ENCODE results near the gene ARPC1A.
"Not testable (repeated sequence)": the region's sequence is repeated elsewhere in the genome, so short reads cannot be mapped to it uniquely, and the experiment has no call there.

The ARPC1A gene

GRCh38 chr7:99325592-99326407 is at the start of gene ARPC1A:
Gene ARPC1A (plus strand): TSS chr7:99325898. CDS start chr7:99333354, 7,456 bp downstream.
- DNase-seq (ENCODE audit: low read depth in 2 of 2): peak; percentile 81 to 83

- DNase-seq (ENCODE audit: low read depth in 2 of 2): no peak
Measured at GRCh38 chr7:99278180-99278579, 47.5 kb upstream of the ARPC1A start.

- DNase-seq (ENCODE audit: low read depth in 2 of 2): not testable (repeated sequence)
Measured at GRCh38 chr7:99284165-99284564, 41.5 kb upstream of the ARPC1A start.

GRCh38 chr7:99287779-99288534 is 37.7 kb upstream of the ARPC1A start:
- no peak for DNase-seq (ENCODE audit: low read depth in 2 of 2)

DNA sequence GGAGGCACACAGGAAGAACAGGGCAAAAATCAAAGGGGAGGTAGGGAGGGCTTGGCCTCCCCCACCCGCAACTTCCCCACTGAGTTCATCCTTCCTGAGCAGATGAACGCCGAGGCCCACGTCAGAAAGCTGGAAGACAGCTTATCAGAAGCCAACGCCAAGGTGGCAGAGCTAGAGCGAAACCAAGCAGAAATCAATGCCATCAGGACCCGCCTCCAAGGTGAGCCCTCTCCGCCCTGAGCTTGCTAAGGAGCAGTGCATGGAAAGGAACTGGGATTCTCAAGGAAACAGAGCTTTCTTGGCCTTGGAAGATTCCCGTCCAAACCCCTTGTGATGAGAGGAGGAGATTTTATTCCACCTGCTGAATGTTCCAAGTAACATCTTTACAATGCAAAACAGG is 36.5 kb upstream of the ARPC1A start:
- DNase-seq (ENCODE audit: low read depth in 2 of 2): no peak

DNA sequence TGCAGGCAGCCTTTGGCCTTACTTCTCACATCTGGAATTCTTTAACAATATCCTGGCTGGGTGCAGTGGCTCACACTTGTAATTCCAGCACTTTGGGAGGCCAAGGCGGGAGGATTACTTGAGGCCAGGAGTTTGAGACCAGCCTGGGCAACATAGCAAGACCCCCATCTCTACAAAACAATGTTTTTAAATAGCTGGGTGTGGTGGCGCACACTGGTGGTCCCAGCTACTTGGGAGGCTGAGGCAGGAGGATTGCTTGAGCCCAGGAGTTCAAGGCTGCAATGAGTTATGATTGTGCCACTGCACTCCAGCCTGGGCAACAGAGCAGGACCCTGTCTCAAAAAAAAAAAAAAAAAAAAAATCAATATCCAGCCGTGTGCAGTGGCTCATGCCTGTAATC is 35.5 kb upstream of the ARPC1A start:
- not testable (repeated sequence) for DNase-seq (ENCODE audit: low read depth in 2 of 2)

DNA sequence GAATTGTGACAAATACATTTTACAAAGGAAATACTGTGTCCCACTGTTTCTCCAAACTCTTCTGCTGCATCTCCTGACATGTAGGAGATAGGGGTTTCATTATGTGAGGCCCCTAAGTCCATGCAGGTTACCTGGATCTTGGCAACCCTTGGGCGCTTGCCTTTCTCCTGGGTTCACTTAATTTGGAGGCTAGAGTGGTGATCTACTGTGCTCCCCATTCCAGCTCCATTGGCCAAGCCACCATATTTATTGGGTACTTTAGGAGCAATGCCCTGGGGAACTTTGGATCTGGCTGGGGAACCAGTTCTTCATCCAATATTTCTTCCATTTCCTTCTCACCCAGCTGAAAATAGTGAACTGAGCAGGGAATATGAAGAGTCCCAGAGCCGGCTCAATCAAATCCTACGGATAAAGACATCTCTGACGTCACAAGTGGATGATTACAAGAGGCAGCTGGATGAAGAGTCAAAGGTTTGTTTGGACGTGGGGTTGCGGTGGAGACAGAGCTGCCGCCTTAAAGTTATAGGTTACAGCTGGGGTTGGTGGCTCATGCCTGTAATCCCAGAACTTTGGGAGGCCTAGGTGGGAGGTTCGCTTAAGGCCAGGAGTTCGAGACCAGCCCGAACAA is 34.6 kb upstream of the ARPC1A start:
- no peak for DNase-seq (ENCODE audit: low read depth in 2 of 2)

DNA sequence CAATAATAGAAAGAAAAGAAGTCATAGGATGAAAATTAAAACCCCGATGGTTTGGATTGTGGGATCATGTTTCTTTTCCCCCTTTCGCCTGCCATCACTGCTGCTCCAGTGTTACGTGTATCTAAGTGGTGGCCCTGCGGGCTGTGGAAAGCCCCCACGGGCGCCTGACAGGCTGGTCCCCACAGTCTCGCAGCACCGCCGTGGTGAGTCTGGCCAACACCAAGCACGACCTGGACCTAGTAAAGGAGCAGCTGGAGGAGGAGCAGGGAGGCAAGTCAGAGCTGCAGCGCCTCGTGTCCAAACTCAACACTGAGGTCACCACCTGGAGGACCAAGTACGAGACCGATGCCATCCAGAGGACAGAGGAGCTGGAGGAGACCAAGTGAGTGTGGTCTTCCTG is 33.6 kb upstream of the ARPC1A start:
- DNase-seq (ENCODE audit: low read depth in 2 of 2): no peak

DNA sequence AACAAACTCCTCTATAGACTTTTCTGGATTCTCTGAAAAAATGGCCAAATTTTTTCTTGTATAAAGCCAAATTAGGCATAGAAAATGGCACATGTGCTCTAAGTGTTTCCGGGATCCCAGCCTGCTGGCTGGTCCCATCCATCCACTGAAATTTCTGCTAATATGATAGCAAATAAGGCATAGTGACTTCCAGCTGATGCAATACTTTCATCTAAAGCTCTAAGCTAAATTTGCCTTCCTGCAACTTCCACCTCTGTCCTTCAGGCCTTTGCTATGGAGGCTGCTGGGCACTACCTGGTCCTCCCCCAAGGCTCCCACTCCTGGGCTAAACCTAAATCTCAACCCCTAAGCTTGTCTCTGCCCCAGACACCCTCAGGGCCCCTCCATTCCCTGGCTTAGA is 32.5 kb upstream of the ARPC1A start:
- DNase-seq (ENCODE audit: low read depth in 2 of 2): no peak

- no peak for DNase-seq (ENCODE audit: low read depth in 2 of 2)
Measured at GRCh38 chr7:99293650-99294049, 32.0 kb upstream of the ARPC1A start.

DNA sequence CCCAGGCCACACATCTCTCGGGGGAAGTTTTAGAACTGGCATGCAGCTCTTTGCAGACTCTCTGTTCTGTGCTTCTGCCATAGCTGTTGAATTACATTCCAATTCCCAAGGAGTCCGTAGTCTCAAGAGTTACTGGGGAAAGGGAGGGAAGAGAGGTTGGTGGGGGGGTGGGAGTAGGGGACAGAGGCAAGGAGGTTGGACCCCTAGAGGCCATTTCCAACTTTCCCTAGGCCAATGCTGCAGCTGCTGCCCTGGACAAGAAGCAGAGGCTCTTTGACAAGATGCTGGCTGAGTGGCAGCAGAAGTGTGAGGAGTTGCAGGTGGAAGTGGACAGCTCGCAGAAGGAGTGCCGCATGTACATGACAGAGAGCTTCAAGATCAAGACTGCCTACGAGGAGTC is 29.2 kb upstream of the ARPC1A start:
- no peak for DNase-seq (ENCODE audit: low read depth in 2 of 2)

GRCh38 chr7:99301496-99301895 is 24.2 kb upstream of the ARPC1A start:
- DNase-seq (ENCODE audit: low read depth in 2 of 2): no peak

DNA sequence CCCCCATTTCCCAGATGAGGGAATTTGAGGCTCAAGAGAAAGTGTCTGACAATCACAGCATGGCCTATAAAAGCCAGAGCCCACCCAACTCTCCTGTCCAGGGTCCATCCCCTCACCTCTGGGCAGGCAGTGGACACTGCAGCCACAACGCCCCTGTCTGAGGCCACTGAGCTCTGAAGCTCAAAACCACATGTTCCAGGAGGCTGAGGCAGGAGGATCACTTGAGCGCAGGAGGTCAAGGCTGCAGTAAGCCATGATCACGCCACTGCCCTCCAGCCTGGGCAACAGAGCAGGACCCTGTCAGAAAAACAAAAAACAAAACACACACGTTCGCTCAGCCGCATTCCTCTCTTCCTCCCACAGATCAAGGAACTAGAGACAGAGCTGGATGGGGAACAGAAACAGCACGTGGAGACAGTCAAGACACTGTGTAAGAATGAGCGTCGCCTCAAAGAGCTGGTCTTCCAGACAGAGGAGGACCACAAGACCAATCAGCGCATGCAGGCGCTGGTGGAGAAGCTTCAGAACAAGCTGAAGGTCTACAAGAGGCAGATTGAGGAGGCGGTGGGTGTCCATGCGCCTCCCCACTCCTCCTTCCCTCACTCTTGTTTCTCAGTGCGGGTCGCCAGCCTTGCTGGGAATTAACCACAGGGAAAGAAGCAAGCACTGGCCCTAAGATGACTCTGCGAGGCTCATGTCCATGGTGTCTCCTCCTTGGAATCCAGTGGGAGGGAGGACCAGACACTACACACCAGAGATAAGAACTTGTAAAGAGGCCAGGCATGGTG is 20.0 kb upstream of the ARPC1A start:
- no peak for DNase-seq (ENCODE audit: low read depth in 2 of 2)

- DNase-seq (ENCODE audit: low read depth in 2 of 2): no peak
Measured at GRCh38 chr7:99308461-99309074, 17.1 kb upstream of the ARPC1A start.

- DNase-seq (ENCODE audit: low read depth in 2 of 2): no peak
Measured at GRCh38 chr7:99309111-99309510, 16.6 kb upstream of the ARPC1A start.

- no peak for DNase-seq (ENCODE audit: low read depth in 2 of 2)
Measured at GRCh38 chr7:99310004-99310403, 15.7 kb upstream of the ARPC1A start.

- DNase-seq (ENCODE audit: low read depth in 2 of 2): no peak
Measured at GRCh38 chr7:99311702-99312101, 14.0 kb upstream of the ARPC1A start.

DNA sequence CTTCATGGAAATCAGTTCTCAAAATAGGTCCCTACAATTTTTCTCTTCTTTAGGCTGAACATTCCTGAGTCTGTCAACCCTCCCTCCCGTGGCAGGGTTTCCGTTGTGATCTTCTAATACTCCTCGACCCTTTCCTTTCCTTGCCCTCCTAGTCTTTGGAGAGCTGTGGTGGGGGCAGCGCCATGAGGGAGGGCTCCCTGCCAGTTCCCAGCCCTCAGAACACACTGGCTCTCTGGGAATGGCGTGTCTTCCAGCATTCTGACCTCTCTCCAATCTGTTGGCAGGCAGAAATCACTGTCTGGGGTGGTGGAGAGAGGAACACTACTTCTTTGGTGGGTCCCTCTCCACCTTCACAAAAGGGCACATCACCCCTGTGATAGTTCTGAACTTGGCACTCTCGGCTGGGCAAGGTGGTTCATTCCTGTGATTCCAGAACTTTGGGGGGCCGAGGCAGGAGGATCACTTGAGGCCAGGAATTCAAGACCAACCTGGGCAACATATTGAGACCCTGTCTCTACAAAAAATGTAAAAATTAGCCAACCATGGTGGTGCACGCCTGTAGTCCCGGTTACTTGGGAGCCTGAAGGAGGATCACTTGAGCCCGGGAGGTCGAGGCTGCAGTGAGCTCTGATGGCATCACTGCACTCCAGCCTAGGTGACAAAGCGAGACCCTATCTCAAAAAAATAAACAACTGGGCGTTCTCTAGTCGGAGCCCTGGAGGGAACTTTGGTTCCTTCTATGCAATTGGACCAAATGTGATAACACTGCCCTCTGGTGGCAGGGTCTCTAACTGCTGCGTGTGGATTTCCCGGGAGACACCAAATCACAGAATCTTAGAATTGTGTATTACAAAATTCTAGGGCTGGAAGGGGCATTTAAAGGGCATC is 13.1 kb upstream of the ARPC1A start:
- peak; percentile 41 to 51 for DNase-seq (ENCODE audit: low read depth in 2 of 2)

GRCh38 chr7:99313204-99313573 is 12.5 kb upstream of the ARPC1A start:
- DNase-seq (ENCODE audit: low read depth in 2 of 2): no peak

- no peak for DNase-seq (ENCODE audit: low read depth in 2 of 2)
Measured at GRCh38 chr7:99314504-99314903, 11.2 kb upstream of the ARPC1A start.
